SK-N-SH (cell line): ENCODE measurements around the gene NCAM1.

ENCODE experiments used
- FOXJ3 ChIP-seq: sonication (generic); formaldehyde crosslinking; IDR thresholded peaks from 2 replicates; pipeline ENCODE4 v1.5.1; 2020; ENCODE audit warnings: mild to moderate bottlenecking, missing genetic modification reagents
- MAX ChIP-seq: IDR thresholded peaks from 2 replicates; pipeline ENCODE4 v1.4.0; 2012; ENCODE audit warnings: low read depth
- SMC3 ChIP-seq: IDR thresholded peaks from 2 replicates; pipeline ENCODE4 v1.6.1; 2012; ENCODE audit warnings: low read depth, low read length, improper control_type of control experiment

- no peak for TF ChIP-seq FOXJ3 (CRISPR knock-in tag)
- no peak for TF ChIP-seq MAX
- TF ChIP-seq SMC3 = no peak
Measured at GRCh38 chr11:113104691-113105251, 143.6 kb downstream of the NCAM1 start.
